ENCODE data around the gene CPA3. TPM values are rescaled to one million over a fixed set of nuclear protein-coding genes. Genes with fewer than 3 reads are reported as not detected.

CPA3 gene
- total RNA-seq, 1 donor from 2014 or later = not detected

- Histone ChIP-seq H3K27me3 (ENCODE audit: control insufficient read depth, insufficient read depth, low read length) (no peaks in the 10 kb centered on the region), H3K4me3 (ENCODE audit: low read depth, low read length) (no peak overlapping the region), H3K36me3 (ENCODE audit: control insufficient read depth, insufficient read depth, low read length) (no peaks in the 10 kb centered on the region)
- no peak for DNase-seq (ENCODE audit: low read depth)
- no peak for TF ChIP-seq CTCF (IDR thresholded peaks at IDR 0.05; ENCODE audit: insufficient read depth, low read length, poor library complexity, severe bottlenecking)
Measured at GRCh38 chr3:148839805-148840204, 25.3 kb upstream of the CPA3 start.

GRCh38 chr3:148840451-148840850 is 24.6 kb upstream of the CPA3 start:
- Histone ChIP-seq H3K36me3 (ENCODE audit: control insufficient read depth, insufficient read depth, low read length) (no peaks in the 10 kb centered on the region), H3K4me3 (ENCODE audit: low read depth, low read length) (no peak overlapping the region), H3K27me3 (ENCODE audit: control insufficient read depth, insufficient read depth, low read length) (no peaks in the 10 kb centered on the region)
- no peak for TF ChIP-seq CTCF (IDR thresholded peaks at IDR 0.05; ENCODE audit: insufficient read depth, low read length, poor library complexity, severe bottlenecking)
- DNase-seq (ENCODE audit: low read depth) = no peak

GRCh38 chr3:148845756-148846395 is 19.2 kb upstream of the CPA3 start:
- H3K27me3 ChIP-seq (ENCODE audit: control insufficient read depth, insufficient read depth, low read length) = no peaks in the 10 kb centered on the region
- no peak for DNase-seq (ENCODE audit: low read depth)
- no peak overlapping the region for H3K4me3 ChIP-seq (ENCODE audit: low read depth, low read length)
- TF ChIP-seq CTCF (IDR thresholded peaks at IDR 0.05; ENCODE audit: insufficient read depth, low read length, poor library complexity, severe bottlenecking) = no peak
- no peaks in the 10 kb centered on the region for H3K36me3 ChIP-seq (ENCODE audit: control insufficient read depth, insufficient read depth, low read length)

GRCh38 chr3:148847351-148847750 is 17.7 kb upstream of the CPA3 start:
- no peak for DNase-seq (ENCODE audit: low read depth)
- H3K27me3 ChIP-seq (ENCODE audit: control insufficient read depth, insufficient read depth, low read length) = no peaks in the 10 kb centered on the region
- H3K36me3 ChIP-seq (ENCODE audit: control insufficient read depth, insufficient read depth, low read length) = no peaks in the 10 kb centered on the region
- H3K4me3 ChIP-seq (ENCODE audit: low read depth, low read length) = no peak overlapping the region
- no peak for TF ChIP-seq CTCF (IDR thresholded peaks at IDR 0.05; ENCODE audit: insufficient read depth, low read length, poor library complexity, severe bottlenecking)

GRCh38 chr3:148848410-148848809 is 16.7 kb upstream of the CPA3 start:
- no peaks in the 10 kb centered on the region for H3K27me3 ChIP-seq (ENCODE audit: control insufficient read depth, insufficient read depth, low read length)
- no peak for TF ChIP-seq CTCF (IDR thresholded peaks at IDR 0.05; ENCODE audit: insufficient read depth, low read length, poor library complexity, severe bottlenecking)

More at GRCh38 chr3:148848410-148848809, 16.7 kb upstream of the CPA3 start:
- Histone ChIP-seq H3K36me3 (ENCODE audit: control insufficient read depth, insufficient read depth, low read length) (no peaks in the 10 kb centered on the region), H3K4me3 (ENCODE audit: low read depth, low read length) (no peak overlapping the region)
- DNase-seq (ENCODE audit: low read depth) = no peak

Data from kidney epithelial cell (primary cell).